OCI-LY3 (cell line): ENCODE results near the gene AUTS2.

ENCODE experiments used
- CTCF ChIP-seq: fragments of 200-600, 300-600 bp; sonication (generic); IDR thresholded peaks from 2 replicates; pipeline ENCODE4 v1.5.1; 2014; ENCODE audit warnings: antibody characterized with exemption, low read length, low read depth
- EZH2phosphoT487 ChIP-seq: fragments of 200-600 bp; shearing (Covaris generic); IDR thresholded peaks from 2 replicates; pipeline ENCODE4 v1.6.1; 2018; ENCODE audit warnings: antibody characterized with exemption, mixed run types, low read depth

- TF ChIP-seq CTCF (no peak), EZH2phosphoT487 (no peak)
Measured at GRCh38 chr7:70068531-70068930, 470.3 kb downstream of the AUTS2 start.
